Small intestine (tissue), 16 donors: ENCODE data around the gene STPG3. TPM values are rescaled to one million over a fixed set of nuclear protein-coding genes. Genes with fewer than 3 reads are reported as not detected.
A peak's percentile ranks its signal among the peaks of the same experiment; 100 is the strongest.

Source experiments
- DNase-seq, 2 donors: peaks; one replicate each; pipeline versions ENCODE4 v3.0.0 to v3.0.0-alpha.2; 2013
- FAIRE-seq: peaks from 2 replicates; lab custom pipeline; 2012; peaks lifted over from hg19 to GRCh38; lab: Jason Lieb, UNC
- H3K27ac ChIP-seq, 3 donors: one replicate each; pipeline ENCODE4 v1.5.1; 2013; ENCODE audit warnings: low read length in 2 of 3, mild to moderate bottlenecking in 2 of 3, control low read depth in 1 of 3, inconsistent platforms in 1 of 3, low read depth in 1 of 3, moderate library complexity in 1 of 3
- H3K27me3 ChIP-seq, 3 donors: one replicate each; pipeline ENCODE4 v1.6.1; 2013; ENCODE audit warnings: low read length in 3 of 3, inconsistent platforms in 1 of 3; ENCODE audit not compliant: control insufficient read depth in 3 of 3, insufficient read depth in 3 of 3
- H3K36me3 ChIP-seq, 3 donors: one replicate each; pipeline ENCODE4 v1.6.1; 2013; ENCODE audit warnings: low read length in 3 of 3, inconsistent platforms in 1 of 3, low read depth in 1 of 3, mild to moderate bottlenecking in 1 of 3, moderate library complexity in 1 of 3; ENCODE audit not compliant: control insufficient read depth in 3 of 3, insufficient read depth in 2 of 3
- H3K4me1 ChIP-seq, 3 donors: one replicate each; pipeline ENCODE4 v1.6.1; 2013; ENCODE audit warnings: low read length in 2 of 3, inconsistent platforms in 1 of 3, low read depth in 1 of 3, mild to moderate bottlenecking in 1 of 3, moderate library complexity in 1 of 3; ENCODE audit not compliant: control insufficient read depth in 3 of 3, insufficient read depth in 2 of 3
- H3K4me3 ChIP-seq, 3 donors: one replicate each; pipeline ENCODE4 v1.5.1; 2013; ENCODE audit warnings: low read length in 3 of 3, control low read depth in 1 of 3, inconsistent platforms in 1 of 3, low read depth in 1 of 3, mild to moderate bottlenecking in 1 of 3, moderate library complexity in 1 of 3
- H3K9me3 ChIP-seq, 2 donors: one replicate each; pipeline ENCODE4 v1.6.1; 2013; ENCODE audit warnings: low read depth in 1 of 2, low read length in 1 of 2; ENCODE audit not compliant: control insufficient read depth in 2 of 2, insufficient read depth in 1 of 2
- WGBS, 3 donors: extraction: QIAGEN DNeasy Blood & Tissue Kit; methylation state at CpG; one replicate each; pipeline ENCODE4 v1.1.7; 2013; 5-methylcytosine and 5-hydroxymethylcytosine counted together
- long read RNA-seq, 10 donors: transcript quantifications; one replicate each; lab custom pipeline, GENCODE V29; 2026
- polyA plus RNA-seq, 4 donors: library from polyadenylated mRNA; stranded (reverse) in 3 of 4; unstranded in 1 of 4; fragments of 200-250 nt in 3 of 4; fragments of 120-200 nt in 1 of 4; gene quantifications; one replicate each; pipeline versions ENCODE4 v1.2.1 to v1.2.3, GENCODE V29; 2013
- donor health status: healthy with polysubstance abuse.
- donor health status: control.
- donor health status: control.
- donor health status: Bipolar disorder and iron deficiency.
- donor health status: healthy.

Gene STPG3
- polyA plus RNA-seq, result 1 to 10 TPM in 1 of 4 donors, not detected in 3; 3.9 TPM
- long read RNA-seq, donor 1, result 0 reads
- long read RNA-seq, donor 2, result 0 reads
- long read RNA-seq, donor 3, result 0 reads
- long read RNA-seq, donor 4, result 0 reads
- long read RNA-seq, donor 5, result 0 reads
- long read RNA-seq, donor 6, result 0 reads
- long read RNA-seq, donor 7, result 0 reads
- long read RNA-seq, donor 8, result 0 reads
- long read RNA-seq, donor 9, result 0 reads
- long read RNA-seq, donor 10, result 0 reads

- WGBS, 3 donors, result 65 to 78% (median 68%) methylated on average over 2 to 4 of the region's 4 CpGs
- H3K4me3 ChIP-seq, result no peak within 1 kb of the TSS
- peaks cover 0 to 2% (median 0%) of the 10 kb centered on the region in 3 donors for H3K36me3 ChIP-seq
- peaks cover 3 to 26% (median 4%) of the 10 kb centered on the region in 3 donors for H3K4me1 ChIP-seq
- H3K9me3 ChIP-seq, result no peaks in the 10 kb centered on the region
- H3K27me3 ChIP-seq, result no peaks in the 10 kb centered on the region
- H3K27ac ChIP-seq, result no peak within 1 kb of the TSS
- DNase-seq (no peak), FAIRE-seq (no peak)
Observed at GRCh38 chr9:137251194-137251461, at the start of gene STPG3. Gene STPG3 (plus strand): TSS chr9:137251286. CDS start chr9:137251287, 1 bp downstream.

GRCh38 chr9:137202966-137203365, 48.1 kb upstream of the STPG3 start:
- Histone ChIP-seq H3K27me3 (no peaks in the 10 kb centered on the region), H3K9me3 (no peaks in the 10 kb centered on the region), H3K4me1 (peaks cover 5 to 44% (median 13%) of the 10 kb centered on the region in 3 donors), H3K4me3 (no peak overlapping the region), H3K36me3 (peaks cover 0 to 19% (median 0%) of the 10 kb centered on the region in 3 donors), H3K27ac (no peak overlapping the region)
- 73 to 81% (median 74%) methylated on average over 8 of the region's 8 CpGs for WGBS, 3 donors
- DNase-seq (no peak), FAIRE-seq (no peak)

GRCh38 chr9:137204731-137205125, 46.4 kb upstream of the STPG3 start:
- 2 to 14% (median 4%) methylated on average over 21 of the region's 21 CpGs for WGBS, 3 donors
- peaks cover 0 to 14% (median 0%) of the 10 kb centered on the region in 3 donors for H3K36me3 ChIP-seq
- H3K9me3 ChIP-seq, result no peaks in the 10 kb centered on the region
- FAIRE-seq (no peak), DNase-seq (no peak)
- H3K4me1 ChIP-seq, result peaks cover 5 to 31% (median 13%) of the 10 kb centered on the region in 3 donors
- no peaks in the 10 kb centered on the region for H3K27me3 ChIP-seq
- peak overlapping the region; percentile 67 to 92 (median 92) for H3K27ac ChIP-seq
- peak overlapping the region; percentile 87 to 95 (median 91) for H3K4me3 ChIP-seq

GRCh38 chr9:137205126-137206069, 45.7 kb upstream of the STPG3 start, which contains the start of the genes NDOR1 and TMEM203:
Gene NDOR1 (plus strand): TSS chr9:137205700. CDS start chr9:137205778, 78 bp downstream.
Gene TMEM203 (minus strand): TSS chr9:137205648. CDS start chr9:137205414, 234 bp downstream.
- WGBS, 3 donors, result 0 to 1% (median 1%) methylated on average over 77 to 98 of the region's 98 CpGs
- peak within 1 kb of the TSS; percentile 67 to 92 (median 92) for H3K27ac ChIP-seq
- DNase-seq, result peak; percentile 86 to 97
- H3K36me3 ChIP-seq, result peaks cover 0 to 19% (median 0%) of the 10 kb centered on the region in 3 donors
- H3K27me3 ChIP-seq, result no peaks in the 10 kb centered on the region
- no peak for FAIRE-seq
- peaks cover 5 to 31% (median 13%) of the 10 kb centered on the region in 3 donors for H3K4me1 ChIP-seq
- peak within 1 kb of the TSS; percentile 87 to 95 (median 91) for H3K4me3 ChIP-seq
- H3K9me3 ChIP-seq, result no peaks in the 10 kb centered on the region

GRCh38 chr9:137206602-137207001, 44.5 kb upstream of the STPG3 start:
- 56 to 71% (median 59%) methylated on average over 7 of the region's 7 CpGs for WGBS, 3 donors
- no peaks in the 10 kb centered on the region for H3K27me3 ChIP-seq
- no peak overlapping the region for H3K27ac ChIP-seq
- DNase-seq (no peak), FAIRE-seq (no peak)
- peak overlapping the region in 1 of 3 donors; percentile 95 for H3K4me3 ChIP-seq
- peaks cover 5 to 27% (median 13%) of the 10 kb centered on the region in 3 donors for H3K4me1 ChIP-seq
- no peaks in the 10 kb centered on the region for H3K9me3 ChIP-seq
- H3K36me3 ChIP-seq, result peaks cover 0 to 24% (median 0%) of the 10 kb centered on the region in 3 donors

GRCh38 chr9:137211532-137211931, 39.6 kb upstream of the STPG3 start:
- Histone ChIP-seq H3K27me3 (no peaks in the 10 kb centered on the region), H3K9me3 (no peaks in the 10 kb centered on the region), H3K27ac (no peak overlapping the region), H3K4me3 (no peak overlapping the region), H3K36me3 (peaks cover 0 to 56% (median 3%) of the 10 kb centered on the region in 3 donors), H3K4me1 (peaks cover under 1 to 2% (median 1%) of the 10 kb centered on the region in 3 donors)
- DNase-seq, result no peak
- WGBS, 3 donors, result 81 to 89% (median 85%) methylated on average over 12 to 13 of the region's 13 CpGs
- FAIRE-seq, result no peak

GRCh38 chr9:137212520-137212919, 38.6 kb upstream of the STPG3 start:
- no peaks in the 10 kb centered on the region for H3K27me3 ChIP-seq
- no peak for FAIRE-seq
- DNase-seq, result no peak
- WGBS, 3 donors, result 78 to 91% (median 86%) methylated on average over 20 to 21 of the region's 21 CpGs
- peaks cover 0 to 8% (median 0%) of the 10 kb centered on the region in 3 donors for H3K4me1 ChIP-seq
- peaks cover 0 to 54% (median 3%) of the 10 kb centered on the region in 3 donors for H3K36me3 ChIP-seq
- H3K4me3 ChIP-seq, result no peak overlapping the region
- no peak overlapping the region for H3K27ac ChIP-seq
- no peaks in the 10 kb centered on the region for H3K9me3 ChIP-seq
